Breast epithelium (tissue), 4 donors: Measurements from ENCODE around the gene NDUFAF8. TPM values are rescaled to one million over a fixed set of nuclear protein-coding genes. Genes with fewer than 3 reads are reported as not detected.

Experiments
- DNase-seq, 2 donors: peaks; one replicate each; pipeline ENCODE4 v3.0.0-alpha.2; 2019; ENCODE audit warnings: low spot score in 2 of 2
- H3K27ac ChIP-seq, 2 donors: fragments of 200-600 bp; sonication (generic) in 1 of 2; one replicate each; pipeline ENCODE4 v1.5.1; 2016 to 2019; ENCODE audit warnings: mild to moderate bottlenecking in 1 of 2
- H3K27me3 ChIP-seq, 2 donors: fragments of 200-600 bp; sonication (generic) in 1 of 2; one replicate each; pipeline versions ENCODE4 v1.5.1 to v1.6.0; 2017 to 2019; ENCODE audit warnings: control low read depth in 1 of 2, mild to moderate bottlenecking in 1 of 2
- H3K36me3 ChIP-seq: fragments of 200-600 bp; one replicate; pipeline ENCODE4 v1.5.1; 2019
- H3K4me1 ChIP-seq, 2 donors: fragments of 200-600 bp; sonication (generic); one replicate each; pipeline ENCODE4 v1.5.1; 2016 to 2019; ENCODE audit warnings: control low read depth in 1 of 2
- H3K4me3 ChIP-seq, 3 donors: fragments of 200-600 bp; sonication (generic); 1 replicate in 2 of 3; 2 replicates in 1 of 3; pipeline ENCODE4 v1.5.1; 2016 to 2019; ENCODE audit warnings: mild to moderate bottlenecking in 3 of 3, moderate library complexity in 2 of 3
- H3K9me3 ChIP-seq, 2 donors: fragments of 200-600 bp; sonication (generic) in 1 of 2; one replicate each; pipeline ENCODE4 v1.5.1; 2016 to 2019; ENCODE audit warnings: control low read depth in 1 of 2
- CTCF ChIP-seq, 3 donors: fragments of 450-650 bp; IDR thresholded peaks; one replicate each; pipeline ENCODE4 v1.5.1; 2016 to 2017; ENCODE audit warnings: antibody characterized with exemption in 3 of 3, mild to moderate bottlenecking in 3 of 3, moderate library complexity in 3 of 3
- POLR2A ChIP-seq: fragments of 450-650 bp; IDR thresholded peaks from one replicate; pipeline ENCODE4 v1.6.1; 2016; ENCODE audit warnings: antibody characterized with exemption, mild to moderate bottlenecking, moderate library complexity
- POLR2AphosphoS5 ChIP-seq, 3 donors: sonication (generic); formaldehyde crosslinking; IDR thresholded peaks; one replicate each; pipeline ENCODE4 v1.6.1; 2017; ENCODE audit warnings: antibody characterized with exemption in 3 of 3
- intact Hi-C: fragments of 100-400 bp; cut with DNase I; formaldehyde crosslinking; loops from one replicate; pipeline ENCODE4 v1.15.1; 2023; ENCODE audit warnings: low total_unique reads
- total RNA-seq, 3 donors: library from RNA; depleted of rRNA; stranded (reverse); fragments of >200 nt; gene quantifications; one replicate each; pipeline ENCODE4 v1.1.0, GENCODE V29; 2016

NDUFAF8 gene
- total RNA-seq, 3 donors from 2014 or later: 34.2 to 39.7 (median 35.2) TPM

- H3K4me3 ChIP-seq: no peak overlapping the region
- no peaks in the 10 kb centered on the region for H3K4me1 ChIP-seq
- H3K9me3 ChIP-seq: no peaks in the 10 kb centered on the region
- H3K36me3 ChIP-seq: no peaks in the 10 kb centered on the region
- intact Hi-C loops: no loop called here
- TF ChIP-seq POLR2AphosphoS5 (IDR thresholded peaks at IDR 0.05): no peak
- no peak for DNase-seq
- H3K27ac ChIP-seq: no peak overlapping the region
- no peaks in the 10 kb centered on the region for H3K27me3 ChIP-seq
These were observed 26.8 kb upstream of the NDUFAF8 start for GRCh38 chr17:81212365-81212764.

GRCh38 chr17:81213978-81214377 lies 25.1 kb upstream of the NDUFAF8 start:
- intact Hi-C loops: no loop called here
- Histone ChIP-seq H3K4me1 (no peaks in the 10 kb centered on the region), H3K27ac (no peak overlapping the region), H3K36me3 (no peaks in the 10 kb centered on the region), H3K4me3 (no peak overlapping the region), H3K27me3 (no peaks in the 10 kb centered on the region), H3K9me3 (no peaks in the 10 kb centered on the region)
- no peak for DNase-seq
- TF ChIP-seq POLR2AphosphoS5 (IDR thresholded peaks at IDR 0.05) (no peak), CTCF (IDR thresholded peaks at IDR 0.05) (no peak), POLR2A (no peak)

- TF ChIP-seq CTCF (IDR thresholded peaks at IDR 0.05) (no peak), POLR2AphosphoS5 (IDR thresholded peaks at IDR 0.05) (no peak), POLR2A (no peak)
- Histone ChIP-seq H3K4me1 (peaks cover 8% of the 10 kb centered on the region in 2 donors), H3K9me3 (no peaks in the 10 kb centered on the region), H3K27ac (no peak overlapping the region), H3K27me3 (no peaks in the 10 kb centered on the region), H3K36me3 (no peaks in the 10 kb centered on the region), H3K4me3 (no peak overlapping the region)
- intact Hi-C loops: no loop called here
- no peak for DNase-seq
These were observed 21.6 kb upstream of the NDUFAF8 start for GRCh38 chr17:81217491-81217890.

- TF ChIP-seq CTCF (IDR thresholded peaks at IDR 0.05) (no peak), POLR2A (no peak), POLR2AphosphoS5 (IDR thresholded peaks at IDR 0.05) (no peak)
- H3K9me3 ChIP-seq: no peaks in the 10 kb centered on the region
- intact Hi-C loops: no loop called here
- H3K4me1 ChIP-seq: peaks cover 8% of the 10 kb centered on the region in 2 donors
- no peak for DNase-seq
- no peak overlapping the region for H3K27ac ChIP-seq
- H3K4me3 ChIP-seq: no peak overlapping the region
- H3K36me3 ChIP-seq: no peaks in the 10 kb centered on the region
- no peaks in the 10 kb centered on the region for H3K27me3 ChIP-seq
These were observed 20.7 kb upstream of the NDUFAF8 start for GRCh38 chr17:81218459-81218858.

- Histone ChIP-seq H3K27me3 (no peaks in the 10 kb centered on the region), H3K4me3 (no peak overlapping the region), H3K27ac (no peak overlapping the region), H3K36me3 (no peaks in the 10 kb centered on the region), H3K4me1 (peaks cover 8% of the 10 kb centered on the region in 2 donors), H3K9me3 (no peaks in the 10 kb centered on the region)
- no peak for TF ChIP-seq CTCF (IDR thresholded peaks at IDR 0.05)
- no peak for TF ChIP-seq POLR2AphosphoS5 (IDR thresholded peaks at IDR 0.05)
- no peak for TF ChIP-seq POLR2A
- no peak for DNase-seq
- intact Hi-C loops: no loop called here
These were observed 20.1 kb upstream of the NDUFAF8 start for GRCh38 chr17:81218991-81219390.
